Measurements from ENCODE around the gene TST. TPM values are rescaled to one million over a fixed set of nuclear protein-coding genes. Genes with fewer than 3 reads are reported as not detected.

The TST gene
- total RNA-seq, 2 experiments from 2014 or later, result 2.4 to 3.4 TPM

DNA sequence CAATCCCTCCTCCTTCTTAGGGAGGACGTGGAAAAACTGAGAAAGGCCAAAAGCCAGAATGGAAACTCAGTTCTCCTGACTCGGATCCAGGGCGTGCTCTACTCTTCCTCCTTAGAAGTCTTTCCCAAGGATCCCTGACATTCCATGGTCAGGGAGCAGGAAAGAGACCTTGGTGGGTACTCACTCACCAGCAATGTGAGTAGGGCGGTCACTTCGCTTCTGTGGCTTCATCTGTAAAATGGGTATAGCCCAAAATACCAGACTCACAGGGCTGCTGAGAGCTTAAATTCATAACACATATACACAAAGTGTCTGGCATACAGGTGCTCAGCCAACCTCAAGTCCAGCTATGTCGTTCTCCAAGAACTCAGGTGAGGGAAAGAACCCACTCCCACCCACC lies 31.7 kb upstream of the TST start:
- Mint-ChIP-seq H3K4me1 (peaks cover 15% of the 10 kb centered on the region), H3K4me3 (peak overlapping the region; percentile 67), H3K36me3 (ENCODE audit: low read depth) (no peaks in the 10 kb centered on the region), H3K27ac (no peak overlapping the region), H3K27me3 (no peaks in the 10 kb centered on the region), H3K9me3 (no peaks in the 10 kb centered on the region)
- POLR2A ChIA-PET, result no interaction called here
- DNase-seq, result no peak
- CTCF ChIA-PET, result interaction anchor here (0.6 to 1.6 kb wide), 10 partner anchors 11 to 269 kb away, joined by 3 to 4 read pairs (median 3); partner anchors contain the start of gene IL2RB

DNA sequence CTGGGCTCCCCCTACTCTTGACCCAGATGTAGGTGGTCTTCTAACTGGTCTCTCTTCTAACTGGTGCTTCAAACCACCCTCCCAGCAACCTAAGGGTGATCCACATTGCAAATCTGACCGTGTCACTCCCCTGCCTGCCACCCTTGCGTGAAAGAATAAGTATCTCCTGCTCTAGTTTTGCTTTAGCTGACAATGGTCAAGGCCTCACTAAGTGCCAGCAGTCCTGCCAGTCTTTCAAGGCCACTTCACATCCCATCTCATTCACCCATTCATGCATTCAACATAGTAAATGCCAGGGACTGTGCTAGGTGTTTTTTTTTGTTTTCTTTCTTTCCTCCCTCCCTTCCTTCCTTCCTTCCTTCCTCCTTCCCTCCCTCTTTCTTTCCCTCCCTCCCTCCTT lies 30.0 kb upstream of the TST start:
- H3K4me1 Mint-ChIP-seq, result peaks cover 23% of the 10 kb centered on the region
- POLR2A ChIA-PET, result no interaction called here
- CTCF ChIA-PET, result interaction anchor here (0.7 to 0.8 kb wide), 3 partner anchors 30 to 268 kb away, joined by 3 read pairs; partner anchors contain the start of genes MPST and TST
- no peak overlapping the region for H3K4me3 Mint-ChIP-seq
- no peak overlapping the region for H3K27ac Mint-ChIP-seq
- no peaks in the 10 kb centered on the region for H3K27me3 Mint-ChIP-seq
- no peaks in the 10 kb centered on the region for H3K36me3 Mint-ChIP-seq (ENCODE audit: low read depth)
- DNase-seq, result no peak
- no peaks in the 10 kb centered on the region for H3K9me3 Mint-ChIP-seq

DNA sequence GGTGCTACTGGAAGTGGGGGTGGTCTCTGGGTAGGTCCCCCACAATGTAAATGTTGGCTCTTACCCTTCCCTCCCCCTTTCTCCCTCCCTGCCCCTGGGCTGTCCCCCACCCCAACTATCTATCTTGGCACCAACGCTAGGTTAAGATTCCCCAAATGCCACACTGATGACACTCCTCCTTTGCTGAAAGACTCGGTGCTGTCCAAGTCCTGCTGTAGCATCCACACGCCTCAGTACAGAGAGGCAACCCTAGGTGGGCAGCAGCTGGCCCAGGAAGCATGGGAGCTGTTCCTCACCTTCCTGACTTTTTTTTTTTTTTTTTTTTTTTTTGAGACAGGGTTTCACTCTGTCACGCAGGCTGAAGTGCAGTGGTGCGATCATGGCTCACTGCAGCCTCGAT lies 28.9 kb upstream of the TST start:
- Mint-ChIP-seq H3K4me1 (peaks cover 22% of the 10 kb centered on the region), H3K27me3 (no peaks in the 10 kb centered on the region), H3K4me3 (no peak overlapping the region), H3K36me3 (ENCODE audit: low read depth) (no peaks in the 10 kb centered on the region), H3K27ac (no peak overlapping the region), H3K9me3 (no peaks in the 10 kb centered on the region)
- POLR2A ChIA-PET, result no interaction called here
- no peak for DNase-seq
- CTCF ChIA-PET, result interaction anchor here (0.6 to 1.5 kb wide), 5 partner anchors 11 to 566 kb away, joined by 3 to 4 read pairs (median 3); no protein-coding TSS in a partner anchor

DNA sequence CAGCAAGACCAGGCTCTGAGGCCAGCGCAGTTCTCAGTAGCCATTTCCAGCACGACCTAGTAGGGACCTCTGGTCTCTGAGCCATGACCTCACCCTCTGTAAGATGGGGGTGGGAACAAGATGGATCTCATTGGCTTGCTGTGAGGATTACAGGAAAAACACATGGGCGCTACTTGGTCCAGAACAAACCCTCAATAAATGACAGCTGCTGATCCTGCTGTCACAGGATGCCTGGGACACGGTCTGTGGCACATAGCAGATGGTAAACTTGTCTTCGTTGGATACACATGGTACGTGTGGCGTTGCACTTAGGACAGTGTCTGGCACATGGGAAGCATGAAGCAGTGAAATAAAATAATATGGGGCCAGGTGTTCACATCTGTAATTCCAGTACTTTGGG lies 27.8 kb upstream of the TST start:
- Mint-ChIP-seq H3K27ac (no peak overlapping the region), H3K36me3 (ENCODE audit: low read depth) (no peaks in the 10 kb centered on the region), H3K27me3 (no peaks in the 10 kb centered on the region), H3K4me1 (peaks cover 17% of the 10 kb centered on the region), H3K9me3 (no peaks in the 10 kb centered on the region), H3K4me3 (no peak overlapping the region)
- POLR2A ChIA-PET, result no interaction called here
- CTCF ChIA-PET, result interaction anchor here (0.5 to 4.2 kb wide), 8 partner anchors 10 to 152 kb away, joined by 3 to 12 read pairs (median 4); no protein-coding TSS in a partner anchor
- DNase-seq, result no peak

DNA sequence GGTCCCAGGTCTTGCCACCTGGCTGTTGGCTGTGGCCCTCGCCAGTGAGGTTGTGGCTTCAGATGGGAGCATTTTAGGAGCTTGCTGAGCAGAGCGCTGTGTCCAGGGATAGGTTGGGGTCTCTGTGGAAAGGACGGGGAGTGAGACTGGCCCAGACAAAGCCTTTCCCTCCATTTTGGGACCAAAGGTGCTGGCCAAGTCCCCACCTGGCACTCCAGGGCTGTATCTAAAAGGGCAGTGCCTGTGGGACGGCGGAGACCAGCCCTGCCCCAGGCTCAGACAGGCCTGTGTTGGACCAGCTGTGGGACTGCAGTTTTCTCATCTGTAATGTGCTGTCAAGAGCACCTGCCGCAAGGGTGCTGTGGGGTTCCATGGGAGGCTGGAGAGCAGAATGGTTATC lies 27.3 kb upstream of the TST start:
- Mint-ChIP-seq H3K27me3 (no peaks in the 10 kb centered on the region), H3K4me3 (no peak overlapping the region), H3K27ac (no peak overlapping the region), H3K9me3 (no peaks in the 10 kb centered on the region), H3K4me1 (peaks cover 20% of the 10 kb centered on the region), H3K36me3 (ENCODE audit: low read depth) (no peaks in the 10 kb centered on the region)
- ChIA-PET POLR2A (no interaction called here), CTCF (interaction anchor here (0.5 to 4.2 kb wide), 14 partner anchors 17 to 975 kb away, joined by 3 to 12 read pairs (median 3); no protein-coding TSS in a partner anchor)
- no peak for DNase-seq

DNA sequence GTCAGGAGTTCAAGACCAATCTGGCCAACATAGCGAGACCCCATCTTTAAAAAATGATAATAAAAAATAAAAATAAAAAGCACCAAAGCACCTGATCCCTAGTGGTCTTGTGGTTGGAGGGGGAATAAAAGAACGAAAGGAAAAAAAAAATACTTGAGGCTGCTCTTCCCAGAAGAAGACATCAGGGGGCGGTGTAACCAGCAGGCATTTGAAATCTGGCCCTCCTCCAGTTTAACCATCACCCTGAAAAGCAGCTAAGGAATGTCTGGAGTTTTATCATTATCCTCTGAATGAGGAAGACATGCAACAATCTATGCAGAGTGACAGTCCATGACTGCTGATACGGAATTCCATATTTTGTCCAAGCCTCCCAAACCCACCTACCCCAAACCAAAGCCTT lies 26.7 kb upstream of the TST start:
- DNase-seq, result no peak
- H3K36me3 Mint-ChIP-seq (ENCODE audit: low read depth), result no peaks in the 10 kb centered on the region
- H3K27me3 Mint-ChIP-seq, result no peaks in the 10 kb centered on the region
- H3K27ac Mint-ChIP-seq, result no peak overlapping the region
- no peak overlapping the region for H3K4me3 Mint-ChIP-seq
- peaks cover 21% of the 10 kb centered on the region for H3K4me1 Mint-ChIP-seq
- POLR2A ChIA-PET, result no interaction called here
- CTCF ChIA-PET, result interaction anchor here (0.6 to 4.2 kb wide), 14 partner anchors 17 to 974 kb away, joined by 3 to 12 read pairs (median 3); no protein-coding TSS in a partner anchor
- H3K9me3 Mint-ChIP-seq, result no peaks in the 10 kb centered on the region

DNA sequence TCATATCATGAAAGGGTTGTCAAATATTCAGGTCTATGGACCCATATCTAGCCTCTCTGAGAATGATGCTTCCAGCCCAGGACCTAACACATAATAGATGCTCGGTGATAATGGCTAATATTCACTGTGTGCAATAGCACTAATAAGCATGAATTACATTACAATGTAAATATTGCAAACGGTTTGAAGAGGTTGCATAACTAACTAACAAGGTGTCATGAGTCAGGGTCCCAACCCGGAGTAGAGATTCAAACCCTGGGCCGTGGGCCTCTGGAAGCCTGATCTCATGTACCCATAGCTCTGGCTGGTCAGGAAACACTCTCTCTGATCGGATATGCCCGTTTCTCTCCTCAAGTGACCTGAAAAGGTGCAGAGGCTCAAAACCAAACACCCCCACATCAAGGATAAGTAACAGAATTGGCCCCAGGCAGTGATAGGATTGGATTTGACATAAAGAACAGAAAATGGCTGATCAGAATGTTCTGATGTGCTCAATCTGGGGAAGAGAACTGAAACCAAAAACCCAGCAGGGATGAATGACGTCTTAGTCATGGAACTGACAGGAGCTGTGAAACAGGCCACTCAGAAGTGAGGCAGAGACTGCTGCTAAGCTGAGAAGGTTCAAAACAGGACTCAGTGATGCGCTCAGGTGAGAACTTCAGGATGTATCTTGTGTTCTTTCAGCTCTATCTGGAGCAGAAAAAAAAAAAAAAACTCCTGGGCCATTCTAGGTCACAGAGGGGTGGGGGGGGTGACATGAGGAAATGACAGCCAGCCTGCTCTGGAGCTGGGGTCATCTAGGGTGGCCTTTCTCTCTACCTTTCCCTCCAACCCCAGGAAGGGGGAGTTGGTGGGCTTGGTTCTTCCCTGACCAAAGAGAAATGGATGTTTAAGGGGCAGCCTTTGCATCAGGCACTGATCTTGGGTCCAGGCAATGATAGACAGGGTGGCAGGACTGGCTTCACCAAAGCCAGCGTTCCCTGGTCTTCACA lies 25.7 kb upstream of the TST start:
- DNase-seq, result no peak
- ChIA-PET POLR2A (no interaction called here), CTCF (interaction anchor here (0.7 to 4.2 kb wide), 17 partner anchors 8 to 379 kb away, joined by 3 to 12 read pairs (median 4); no protein-coding TSS in a partner anchor)
- H3K4me3 Mint-ChIP-seq, result no peak overlapping the region
- H3K27me3 Mint-ChIP-seq, result peaks cover 4% of the 10 kb centered on the region
- H3K36me3 Mint-ChIP-seq (ENCODE audit: low read depth), result no peaks in the 10 kb centered on the region
- H3K9me3 Mint-ChIP-seq, result no peaks in the 10 kb centered on the region
- peaks cover 25% of the 10 kb centered on the region for H3K4me1 Mint-ChIP-seq
- no peak overlapping the region for H3K27ac Mint-ChIP-seq

DNA sequence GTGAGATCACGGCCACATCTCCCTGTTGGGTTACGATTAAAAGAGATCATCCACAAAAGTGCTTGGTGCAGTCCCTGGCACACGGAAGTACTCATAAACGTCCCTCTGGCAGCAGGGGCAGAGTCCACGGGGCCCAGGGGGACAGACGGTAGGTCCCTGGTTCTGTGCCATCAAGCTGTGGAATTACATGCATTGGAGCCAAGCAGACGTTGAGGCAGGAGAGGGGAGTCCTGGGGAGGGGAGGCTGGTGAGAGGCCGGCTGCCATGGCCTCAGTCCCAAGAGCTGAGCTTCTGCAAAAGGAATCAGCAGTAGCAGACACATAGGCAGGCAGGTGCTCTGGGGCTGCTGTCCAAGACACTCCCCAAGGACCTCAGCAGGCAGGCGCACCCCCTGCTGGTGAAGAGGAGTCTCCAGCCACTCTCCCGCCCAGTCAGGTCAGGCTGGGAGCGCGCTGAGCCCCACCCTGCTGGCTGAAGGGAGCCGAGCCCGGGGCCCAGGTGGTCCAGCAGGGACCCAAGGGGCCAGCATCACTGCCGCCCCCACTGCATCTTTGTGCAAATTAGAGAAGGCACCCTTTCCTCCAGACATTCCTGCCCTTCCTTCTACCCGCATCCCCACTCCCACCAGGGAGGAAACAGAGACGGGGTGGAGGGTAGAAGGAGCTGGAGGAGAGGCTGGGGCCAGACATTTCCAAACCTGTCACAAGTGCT lies 24.7 kb upstream of the TST start:
- peaks cover 7% of the 10 kb centered on the region for H3K27me3 Mint-ChIP-seq
- CTCF ChIA-PET, result interaction anchor here (0.7 to 4.2 kb wide), 18 partner anchors 9 to 284 kb away, joined by 3 to 12 read pairs (median 4); no protein-coding TSS in a partner anchor

DNA sequence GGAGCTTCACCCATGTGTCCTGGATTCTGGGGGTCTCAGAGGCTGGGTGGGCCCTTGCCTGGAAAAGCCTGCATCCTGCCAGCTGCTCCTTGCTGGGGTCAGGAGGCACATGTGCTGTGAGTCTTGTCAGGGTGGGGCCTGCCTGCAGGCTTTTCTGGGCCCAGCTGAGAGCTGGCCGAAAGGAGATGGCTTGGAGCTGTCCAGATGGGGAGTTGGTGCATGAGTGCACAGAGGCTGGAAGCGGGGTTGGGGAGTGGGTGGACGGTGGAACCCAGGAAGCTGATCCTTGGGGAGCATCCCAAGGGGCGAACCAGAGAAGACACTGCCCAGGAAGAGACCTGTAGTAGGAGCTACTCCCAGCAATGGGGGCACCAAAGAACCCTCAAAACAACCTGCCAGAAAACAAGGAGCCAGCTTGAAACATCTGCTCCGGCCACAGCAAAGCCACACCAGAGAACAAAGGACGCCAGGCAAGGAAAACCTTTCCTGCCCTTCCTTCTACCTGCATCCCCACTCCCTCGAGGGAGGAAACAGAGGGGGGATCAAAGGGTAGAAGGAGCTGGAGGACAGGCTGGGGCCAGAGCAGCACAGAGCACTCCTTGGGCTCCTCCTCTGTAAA lies 24.1 kb upstream of the TST start:
- CTCF ChIA-PET, result interaction anchor here (1.1 to 4.2 kb wide), 13 partner anchors 9 to 284 kb away, joined by 3 to 12 read pairs (median 4); no protein-coding TSS in a partner anchor
- Mint-ChIP-seq H3K4me1 (peaks cover 25% of the 10 kb centered on the region), H3K27ac (no peak overlapping the region), H3K9me3 (no peaks in the 10 kb centered on the region), H3K27me3 (peaks cover 7% of the 10 kb centered on the region), H3K36me3 (ENCODE audit: low read depth) (no peaks in the 10 kb centered on the region), H3K4me3 (no peak overlapping the region)
- no peak for DNase-seq
- POLR2A ChIA-PET, result no interaction called here

More for the DNA sequence above, 24.7 kb upstream of the TST start:
- Mint-ChIP-seq H3K36me3 (ENCODE audit: low read depth) (no peaks in the 10 kb centered on the region), H3K27ac (no peak overlapping the region), H3K4me3 (no peak overlapping the region), H3K4me1 (peaks cover 25% of the 10 kb centered on the region), H3K9me3 (no peaks in the 10 kb centered on the region)
- DNase-seq, result peak; percentile 49
- POLR2A ChIA-PET, result no interaction called here

DNA sequence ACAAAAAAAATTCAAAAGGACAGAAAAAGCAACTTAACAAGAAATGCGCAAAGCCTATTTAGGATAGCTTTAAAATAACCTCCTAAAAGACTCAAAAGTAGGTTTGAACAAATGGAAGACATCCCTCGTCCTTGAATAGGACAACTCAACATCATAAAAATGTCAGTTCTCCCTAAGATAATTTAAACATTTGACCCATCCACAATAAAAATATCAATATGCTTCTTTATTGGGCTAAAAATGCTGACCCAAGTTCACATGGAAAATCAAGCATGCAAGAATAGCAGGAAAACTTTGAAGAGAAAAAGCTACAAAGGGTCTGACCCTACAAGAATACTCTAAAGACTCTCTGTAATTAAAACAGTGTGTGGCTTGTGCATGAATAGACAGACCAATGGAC lies 20.2 kb upstream of the TST start:
- H3K27me3 Mint-ChIP-seq, result peaks cover 14% of the 10 kb centered on the region
- H3K9me3 Mint-ChIP-seq, result no peaks in the 10 kb centered on the region
- CTCF ChIA-PET, result interaction anchor here (1.4 kb wide), 1 partner anchor 12 kb away, joined by 3 read pairs; the partner anchor contains the start of gene KCTD17
- POLR2A ChIA-PET, result interaction anchor here (0.6 kb wide), 1 partner anchor 261 kb away, joined by 4 read pairs; no protein-coding TSS in a partner anchor
- DNase-seq, result no peak
- no peaks in the 10 kb centered on the region for H3K36me3 Mint-ChIP-seq (ENCODE audit: low read depth)
- peaks cover 17% of the 10 kb centered on the region for H3K4me1 Mint-ChIP-seq
- H3K4me3 Mint-ChIP-seq, result no peak overlapping the region
- no peak overlapping the region for H3K27ac Mint-ChIP-seq

DNA sequence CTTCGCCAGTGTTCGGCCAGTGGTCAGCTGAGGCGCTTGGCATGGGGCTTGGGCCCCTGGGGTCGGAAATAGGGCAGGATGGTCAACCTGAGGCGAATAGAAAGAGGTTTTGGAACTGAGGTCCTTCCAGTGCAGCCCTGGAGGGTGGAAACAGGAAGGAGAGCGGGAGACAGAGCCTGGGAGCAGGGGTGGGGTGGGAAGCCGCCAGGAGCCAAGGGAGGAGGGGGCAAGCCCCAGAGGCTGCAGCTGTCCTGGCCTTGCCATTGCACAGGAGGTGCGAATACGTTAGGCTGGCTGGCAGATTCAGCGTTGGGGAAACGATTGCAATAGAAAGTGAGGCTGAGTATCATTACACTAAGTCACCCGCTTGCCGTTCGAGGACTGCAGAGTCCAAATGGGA lies 18.4 kb upstream of the TST start:
- POLR2A ChIA-PET, result no interaction called here
- Mint-ChIP-seq H3K27me3 (peaks cover 14% of the 10 kb centered on the region), H3K4me1 (peaks cover 12% of the 10 kb centered on the region), H3K4me3 (no peak overlapping the region), H3K9me3 (no peaks in the 10 kb centered on the region), H3K27ac (no peak overlapping the region), H3K36me3 (ENCODE audit: low read depth) (no peaks in the 10 kb centered on the region)
- no peak for DNase-seq
- CTCF ChIA-PET, result interaction anchor here (0.8 to 1.6 kb wide), 3 partner anchors 13 to 182 kb away, joined by 3 to 4 read pairs (median 3); no protein-coding TSS in a partner anchor
